ENCODE measurements around the gene USP22. TPM values are rescaled to one million over a fixed set of nuclear protein-coding genes. Genes with fewer than 3 reads are reported as not detected.

The USP22 gene
- total RNA-seq, 1 donor: 129 TPM

DNA sequence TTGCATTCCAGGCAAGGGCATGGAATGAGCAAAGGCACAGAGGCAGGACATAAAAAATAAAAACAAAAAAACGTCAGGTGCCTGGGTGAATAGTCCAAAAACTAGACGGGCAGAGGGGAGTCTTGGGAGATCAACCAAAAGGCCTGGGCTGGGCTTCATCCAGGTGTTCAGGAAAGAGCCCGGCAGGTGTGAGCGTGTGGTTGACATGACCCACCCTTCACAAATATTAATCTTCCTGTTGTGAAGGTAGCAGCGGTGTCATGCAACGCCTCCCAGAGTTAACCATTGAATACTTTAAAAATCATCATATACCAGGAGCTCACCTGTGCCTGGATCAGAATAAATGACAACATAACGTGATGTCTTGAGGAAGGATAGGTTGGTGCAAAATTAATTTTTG lies 90.6 kb downstream of the USP22 start:
- no peaks in the 10 kb centered on the region for H3K9me3 ChIP-seq (ENCODE audit: low read depth, low read length)
- H3K4me1 ChIP-seq (ENCODE audit: insufficient read depth, low read length): no peaks in the 10 kb centered on the region
- no peaks in the 10 kb centered on the region for H3K27me3 ChIP-seq (ENCODE audit: insufficient read depth, low read length)
- no peak overlapping the region for H3K4me3 ChIP-seq (ENCODE audit: low read length)

Other genes with a start within 250 kb of the USP22 start
- 5.8 TPM for gene DHRS7B, start 84.0 kb upstream of the USP22 start, total RNA-seq
- gene TMEM11, start 171.2 kb upstream of the USP22 start, total RNA-seq: 15.8 TPM
- gene NATD1, start 210.4 kb upstream of the USP22 start, total RNA-seq: 3.3 TPM
- 57.4 TPM for gene MAP2K3, start 241.7 kb upstream of the USP22 start, total RNA-seq

All from mononuclear cell (primary cell).